ENCODE measurements around the gene ZSCAN26. TPM values are rescaled to one million over a fixed set of nuclear protein-coding genes. Genes with fewer than 3 reads are reported as not detected.

Gene ZSCAN26
- total RNA-seq, 2 experiments from 2014 or later = 5.2 to 5.8 TPM

- Mint-ChIP-seq H3K36me3 (peaks cover 35% of the 10 kb centered on the region), H3K9me3 (peaks cover 30% of the 10 kb centered on the region), H3K4me3 (no peak overlapping the region), H3K27me3 (no peaks in the 10 kb centered on the region), H3K27ac (no peak overlapping the region), H3K4me1 (no peaks in the 10 kb centered on the region)
- no peak for DNase-seq
Observed at GRCh38 chr6:28323813-28324424, 57.0 kb downstream of the ZSCAN26 start.

- peaks cover 30% of the 10 kb centered on the region for H3K9me3 Mint-ChIP-seq
- DNase-seq = no peak
- no peaks in the 10 kb centered on the region for H3K27me3 Mint-ChIP-seq
- H3K27ac Mint-ChIP-seq = no peak overlapping the region
- H3K4me1 Mint-ChIP-seq = no peaks in the 10 kb centered on the region
- peaks cover 40% of the 10 kb centered on the region for H3K36me3 Mint-ChIP-seq
- no peak overlapping the region for H3K4me3 Mint-ChIP-seq
Observed at GRCh38 chr6:28326371-28326948, 59.5 kb downstream of the ZSCAN26 start.

Other genes starting within 250 kb of the ZSCAN26 start
- 1 to 10 TPM; 4.3 TPM for gene ZNF165, start 186.6 kb upstream of the ZSCAN26 start, total RNA-seq
- gene ZSCAN16, start 142.5 kb upstream of the ZSCAN26 start, total RNA-seq = 1 to 10 TPM; 2.9 to 3.3 TPM
- 10 to 100 TPM; 13.8 to 14.6 TPM for gene ZKSCAN8, start 125.3 kb upstream of the ZSCAN26 start, total RNA-seq
- 1 to 10 TPM; 4.3 to 5.2 TPM for gene ZSCAN9, start 41.9 kb upstream of the ZSCAN26 start, total RNA-seq
- gene ZKSCAN4, start 14.9 kb upstream of the ZSCAN26 start, total RNA-seq = 1 to 10 TPM; 4.5 to 5.0 TPM
- under 1 TPM; 0.46 to 0.64 TPM for gene NKAPL, start 7.8 kb upstream of the ZSCAN26 start, total RNA-seq
- gene PGBD1, start 14.4 kb downstream of the ZSCAN26 start, total RNA-seq = 1 to 10 TPM; 3.4 to 3.8 TPM
- 1 to 10 TPM; 2.5 to 3.0 TPM for gene ZSCAN31, start 69.0 kb downstream of the ZSCAN26 start, total RNA-seq
- 1 to 10 TPM; 1.8 TPM for gene ZKSCAN3, start 82.8 kb downstream of the ZSCAN26 start, total RNA-seq
- 1 to 10 TPM; 6.8 to 7.2 TPM for gene ZSCAN12, start 132.6 kb downstream of the ZSCAN26 start, total RNA-seq
- gene ZSCAN23, start 176.3 kb downstream of the ZSCAN26 start, total RNA-seq = 1 to 10 TPM; 1.3 to 1.6 TPM
- gene GPX6, start 248.7 kb downstream of the ZSCAN26 start, total RNA-seq = not detected